ENCODE measurements around the gene TSPAN13. TPM values are rescaled to one million over a fixed set of nuclear protein-coding genes. Genes with fewer than 3 reads are reported as not detected.

Gene TSPAN13
- total RNA-seq, 1 experiment from 2014 or later, result 32.7 TPM

DNA sequence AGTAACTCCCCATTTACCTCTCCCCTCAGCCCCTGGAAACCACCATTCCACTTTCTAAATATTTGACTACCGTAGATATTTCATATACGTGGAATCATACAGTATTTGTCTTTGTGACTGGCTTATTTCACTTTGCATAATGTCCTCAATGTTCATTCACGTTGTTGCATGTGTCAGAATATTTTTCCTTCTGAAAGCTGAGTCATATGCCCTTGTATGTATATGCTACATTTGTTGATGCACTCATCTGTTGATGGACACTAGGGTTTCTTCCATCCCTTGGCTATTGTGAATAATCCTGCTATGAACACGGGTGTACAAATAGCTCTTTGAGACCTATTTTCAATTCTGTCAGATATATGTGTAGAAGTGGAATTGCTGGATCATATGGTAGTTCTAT is 25.8 kb upstream of the TSPAN13 start:
- Mint-ChIP-seq H3K4me1 (no peaks in the 10 kb centered on the region), H3K9me3 (no peaks in the 10 kb centered on the region), H3K27me3 (ENCODE audit: low read depth) (no peaks in the 10 kb centered on the region), H3K4me3 (no peak overlapping the region), H3K27ac (no peak overlapping the region), H3K36me3 (no peaks in the 10 kb centered on the region)
- ATAC-seq (no peak), DNase-seq (ENCODE audit: low spot score) (no peak)
- CTCF ChIA-PET, result interaction anchor here (0.5 kb wide), 1 partner anchor 15 kb away, joined by 3 read pairs; no protein-coding TSS in a partner anchor
- TF ChIP-seq, protein P1, sequence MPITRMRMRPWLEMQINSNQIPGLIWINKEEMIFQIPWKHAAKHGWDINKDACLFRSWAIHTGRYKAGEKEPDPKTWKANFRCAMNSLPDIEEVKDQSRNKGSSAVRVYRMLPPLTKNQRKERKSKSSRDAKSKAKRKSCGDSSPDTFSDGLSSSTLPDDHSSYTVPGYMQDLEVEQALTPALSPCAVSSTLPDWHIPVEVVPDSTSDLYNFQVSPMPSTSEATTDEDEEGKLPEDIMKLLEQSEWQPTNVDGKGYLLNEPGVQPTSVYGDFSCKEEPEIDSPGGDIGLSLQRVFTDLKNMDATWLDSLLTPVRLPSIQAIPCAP (CRISPR knock-in tag; IDR thresholded peaks at IDR 0.05), result no peak
- TF ChIP-seq, protein P2, sequence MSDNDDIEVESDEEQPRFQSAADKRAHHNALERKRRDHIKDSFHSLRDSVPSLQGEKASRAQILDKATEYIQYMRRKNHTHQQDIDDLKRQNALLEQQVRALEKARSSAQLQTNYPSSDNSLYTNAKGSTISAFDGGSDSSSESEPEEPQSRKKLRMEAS (CRISPR knock-in tag; IDR thresholded peaks at IDR 0.05), result no peak
- TF ChIP-seq TCF7 (CRISPR knock-in tag; IDR thresholded peaks at IDR 0.05; ENCODE audit: low read depth) (no peak), MYBL2 (CRISPR knock-in tag; IDR thresholded peaks at IDR 0.05) (no peak), PRRX2 (CRISPR knock-in tag; IDR thresholded peaks at IDR 0.05) (no peak), SMAD3 (CRISPR knock-in tag; IDR thresholded peaks at IDR 0.05; ENCODE audit: borderline replicate concordance) (no peak)
- TF ChIP-seq, protein P3, sequence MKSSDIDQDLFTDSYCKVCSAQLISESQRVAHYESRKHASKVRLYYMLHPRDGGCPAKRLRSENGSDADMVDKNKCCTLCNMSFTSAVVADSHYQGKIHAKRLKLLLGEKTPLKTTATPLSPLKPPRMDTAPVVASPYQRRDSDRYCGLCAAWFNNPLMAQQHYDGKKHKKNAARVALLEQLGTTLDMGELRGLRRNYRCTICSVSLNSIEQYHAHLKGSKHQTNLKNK (CRISPR knock-in tag; IDR thresholded peaks at IDR 0.05), result no peak
- TF ChIP-seq, protein P4, sequence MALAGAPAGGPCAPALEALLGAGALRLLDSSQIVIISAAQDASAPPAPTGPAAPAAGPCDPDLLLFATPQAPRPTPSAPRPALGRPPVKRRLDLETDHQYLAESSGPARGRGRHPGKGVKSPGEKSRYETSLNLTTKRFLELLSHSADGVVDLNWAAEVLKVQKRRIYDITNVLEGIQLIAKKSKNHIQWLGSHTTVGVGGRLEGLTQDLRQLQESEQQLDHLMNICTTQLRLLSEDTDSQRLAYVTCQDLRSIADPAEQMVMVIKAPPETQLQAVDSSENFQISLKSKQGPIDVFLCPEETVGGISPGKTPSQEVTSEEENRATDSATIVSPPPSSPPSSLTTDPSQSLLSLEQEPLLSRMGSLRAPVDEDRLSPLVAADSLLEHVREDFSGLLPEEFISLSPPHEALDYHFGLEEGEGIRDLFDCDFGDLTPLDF (CRISPR knock-in tag; IDR thresholded peaks at IDR 0.05), result no peak
- TF ChIP-seq, protein P5, sequence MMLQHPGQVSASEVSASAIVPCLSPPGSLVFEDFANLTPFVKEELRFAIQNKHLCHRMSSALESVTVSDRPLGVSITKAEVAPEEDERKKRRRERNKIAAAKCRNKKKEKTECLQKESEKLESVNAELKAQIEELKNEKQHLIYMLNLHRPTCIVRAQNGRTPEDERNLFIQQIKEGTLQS (CRISPR knock-in tag; conservative IDR thresholded peaks at IDR 0.05), result no peak
- POLR2A ChIA-PET, result no interaction called here

DNA sequence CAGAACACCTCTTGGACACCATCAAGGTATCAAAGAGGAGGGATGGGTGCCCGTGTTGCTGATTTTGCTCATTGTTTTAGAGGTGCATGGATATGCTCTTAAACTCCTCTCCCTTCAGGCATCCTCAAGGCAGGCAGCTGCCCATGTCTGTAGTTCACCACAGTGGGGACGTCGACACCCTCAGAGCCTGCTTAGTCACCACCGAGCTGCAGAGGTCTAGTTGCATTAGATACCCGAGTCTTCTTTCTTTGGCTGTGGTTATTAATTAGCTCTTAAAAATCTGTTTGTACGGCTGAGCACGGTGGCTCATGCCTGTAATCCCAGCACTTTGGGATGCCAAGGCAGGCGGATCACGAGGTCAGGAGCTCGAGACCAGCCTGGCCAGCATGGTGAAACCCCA is 24.7 kb upstream of the TSPAN13 start:
- ATAC-seq (no peak), DNase-seq (ENCODE audit: low spot score) (no peak)
- no peaks in the 10 kb centered on the region for H3K27me3 Mint-ChIP-seq (ENCODE audit: low read depth)
- no peaks in the 10 kb centered on the region for H3K4me1 Mint-ChIP-seq
- ChIA-PET CTCF (no interaction called here), POLR2A (no interaction called here)
- no peaks in the 10 kb centered on the region for H3K9me3 Mint-ChIP-seq
- no peaks in the 10 kb centered on the region for H3K36me3 Mint-ChIP-seq
- no peak overlapping the region for H3K4me3 Mint-ChIP-seq
- H3K27ac Mint-ChIP-seq, result no peak overlapping the region
- TF ChIP-seq, protein P6, sequence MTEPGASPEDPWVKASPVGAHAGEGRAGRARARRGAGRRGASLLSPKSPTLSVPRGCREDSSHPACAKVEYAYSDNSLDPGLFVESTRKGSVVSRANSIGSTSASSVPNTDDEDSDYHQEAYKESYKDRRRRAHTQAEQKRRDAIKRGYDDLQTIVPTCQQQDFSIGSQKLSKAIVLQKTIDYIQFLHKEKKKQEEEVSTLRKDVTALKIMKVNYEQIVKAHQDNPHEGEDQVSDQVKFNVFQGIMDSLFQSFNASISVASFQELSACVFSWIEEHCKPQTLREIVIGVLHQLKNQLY (CRISPR knock-in tag; IDR thresholded peaks at IDR 0.05), result no peak
- TF ChIP-seq TP53 (CRISPR knock-in tag; IDR thresholded peaks at IDR 0.05) (no peak), NFATC4 (CRISPR knock-in tag; IDR thresholded peaks at IDR 0.05) (no peak), ATF1 (CRISPR knock-in tag; IDR thresholded peaks at IDR 0.05) (no peak), MYBL2 (CRISPR knock-in tag; IDR thresholded peaks at IDR 0.05) (no peak), TCF7 (CRISPR knock-in tag; IDR thresholded peaks at IDR 0.05; ENCODE audit: low read depth) (no peak), JAZF1 (CRISPR knock-in tag; IDR thresholded peaks at IDR 0.05) (no peak), CREB1 (CRISPR knock-in tag; IDR thresholded peaks at IDR 0.05) (no peak), ZNF232 (CRISPR knock-in tag; IDR thresholded peaks at IDR 0.05) (no peak)
- TF ChIP-seq, protein P7, sequence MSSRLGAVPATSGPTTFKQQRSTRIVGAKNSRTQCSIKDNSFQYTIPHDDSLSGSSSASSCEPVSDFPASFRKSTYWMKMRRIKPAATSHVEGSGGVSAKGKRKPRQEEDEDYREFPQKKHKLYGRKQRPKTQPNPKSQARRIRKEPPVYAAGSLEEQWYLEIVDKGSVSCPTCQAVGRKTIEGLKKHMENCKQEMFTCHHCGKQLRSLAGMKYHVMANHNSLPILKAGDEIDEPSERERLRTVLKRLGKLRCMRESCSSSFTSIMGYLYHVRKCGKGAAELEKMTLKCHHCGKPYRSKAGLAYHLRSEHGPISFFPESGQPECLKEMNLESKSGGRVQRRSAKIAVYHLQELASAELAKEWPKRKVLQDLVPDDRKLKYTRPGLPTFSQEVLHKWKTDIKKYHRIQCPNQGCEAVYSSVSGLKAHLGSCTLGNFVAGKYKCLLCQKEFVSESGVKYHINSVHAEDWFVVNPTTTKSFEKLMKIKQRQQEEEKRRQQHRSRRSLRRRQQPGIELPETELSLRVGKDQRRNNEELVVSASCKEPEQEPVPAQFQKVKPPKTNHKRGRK (CRISPR knock-in tag; IDR thresholded peaks at IDR 0.05; ENCODE audit: borderline replicate concordance), result no peak
- TF ChIP-seq, protein P8, sequence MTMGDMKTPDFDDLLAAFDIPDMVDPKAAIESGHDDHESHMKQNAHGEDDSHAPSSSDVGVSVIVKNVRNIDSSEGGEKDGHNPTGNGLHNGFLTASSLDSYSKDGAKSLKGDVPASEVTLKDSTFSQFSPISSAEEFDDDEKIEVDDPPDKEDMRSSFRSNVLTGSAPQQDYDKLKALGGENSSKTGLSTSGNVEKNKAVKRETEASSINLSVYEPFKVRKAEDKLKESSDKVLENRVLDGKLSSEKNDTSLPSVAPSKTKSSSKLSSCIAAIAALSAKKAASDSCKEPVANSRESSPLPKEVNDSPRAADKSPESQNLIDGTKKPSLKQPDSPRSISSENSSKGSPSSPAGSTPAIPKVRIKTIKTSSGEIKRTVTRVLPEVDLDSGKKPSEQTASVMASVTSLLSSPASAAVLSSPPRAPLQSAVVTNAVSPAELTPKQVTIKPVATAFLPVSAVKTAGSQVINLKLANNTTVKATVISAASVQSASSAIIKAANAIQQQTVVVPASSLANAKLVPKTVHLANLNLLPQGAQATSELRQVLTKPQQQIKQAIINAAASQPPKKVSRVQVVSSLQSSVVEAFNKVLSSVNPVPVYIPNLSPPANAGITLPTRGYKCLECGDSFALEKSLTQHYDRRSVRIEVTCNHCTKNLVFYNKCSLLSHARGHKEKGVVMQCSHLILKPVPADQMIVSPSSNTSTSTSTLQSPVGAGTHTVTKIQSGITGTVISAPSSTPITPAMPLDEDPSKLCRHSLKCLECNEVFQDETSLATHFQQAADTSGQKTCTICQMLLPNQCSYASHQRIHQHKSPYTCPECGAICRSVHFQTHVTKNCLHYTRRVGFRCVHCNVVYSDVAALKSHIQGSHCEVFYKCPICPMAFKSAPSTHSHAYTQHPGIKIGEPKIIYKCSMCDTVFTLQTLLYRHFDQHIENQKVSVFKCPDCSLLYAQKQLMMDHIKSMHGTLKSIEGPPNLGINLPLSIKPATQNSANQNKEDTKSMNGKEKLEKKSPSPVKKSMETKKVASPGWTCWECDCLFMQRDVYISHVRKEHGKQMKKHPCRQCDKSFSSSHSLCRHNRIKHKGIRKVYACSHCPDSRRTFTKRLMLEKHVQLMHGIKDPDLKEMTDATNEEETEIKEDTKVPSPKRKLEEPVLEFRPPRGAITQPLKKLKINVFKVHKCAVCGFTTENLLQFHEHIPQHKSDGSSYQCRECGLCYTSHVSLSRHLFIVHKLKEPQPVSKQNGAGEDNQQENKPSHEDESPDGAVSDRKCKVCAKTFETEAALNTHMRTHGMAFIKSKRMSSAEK (CRISPR knock-in tag; IDR thresholded peaks at IDR 0.05; ENCODE audit: borderline replicate concordance), result no peak
- TF ChIP-seq, protein P9, sequence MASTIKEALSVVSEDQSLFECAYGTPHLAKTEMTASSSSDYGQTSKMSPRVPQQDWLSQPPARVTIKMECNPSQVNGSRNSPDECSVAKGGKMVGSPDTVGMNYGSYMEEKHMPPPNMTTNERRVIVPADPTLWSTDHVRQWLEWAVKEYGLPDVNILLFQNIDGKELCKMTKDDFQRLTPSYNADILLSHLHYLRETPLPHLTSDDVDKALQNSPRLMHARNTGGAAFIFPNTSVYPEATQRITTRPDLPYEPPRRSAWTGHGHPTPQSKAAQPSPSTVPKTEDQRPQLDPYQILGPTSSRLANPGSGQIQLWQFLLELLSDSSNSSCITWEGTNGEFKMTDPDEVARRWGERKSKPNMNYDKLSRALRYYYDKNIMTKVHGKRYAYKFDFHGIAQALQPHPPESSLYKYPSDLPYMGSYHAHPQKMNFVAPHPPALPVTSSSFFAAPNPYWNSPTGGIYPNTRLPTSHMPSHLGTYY (CRISPR knock-in tag; IDR thresholded peaks at IDR 0.05), result no peak
- TF ChIP-seq, protein P10, sequence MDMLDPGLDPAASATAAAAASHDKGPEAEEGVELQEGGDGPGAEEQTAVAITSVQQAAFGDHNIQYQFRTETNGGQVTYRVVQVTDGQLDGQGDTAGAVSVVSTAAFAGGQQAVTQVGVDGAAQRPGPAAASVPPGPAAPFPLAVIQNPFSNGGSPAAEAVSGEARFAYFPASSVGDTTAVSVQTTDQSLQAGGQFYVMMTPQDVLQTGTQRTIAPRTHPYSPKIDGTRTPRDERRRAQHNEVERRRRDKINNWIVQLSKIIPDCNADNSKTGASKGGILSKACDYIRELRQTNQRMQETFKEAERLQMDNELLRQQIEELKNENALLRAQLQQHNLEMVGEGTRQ (CRISPR knock-in tag; IDR thresholded peaks at IDR 0.05), result no peak
- TF ChIP-seq, protein P11, sequence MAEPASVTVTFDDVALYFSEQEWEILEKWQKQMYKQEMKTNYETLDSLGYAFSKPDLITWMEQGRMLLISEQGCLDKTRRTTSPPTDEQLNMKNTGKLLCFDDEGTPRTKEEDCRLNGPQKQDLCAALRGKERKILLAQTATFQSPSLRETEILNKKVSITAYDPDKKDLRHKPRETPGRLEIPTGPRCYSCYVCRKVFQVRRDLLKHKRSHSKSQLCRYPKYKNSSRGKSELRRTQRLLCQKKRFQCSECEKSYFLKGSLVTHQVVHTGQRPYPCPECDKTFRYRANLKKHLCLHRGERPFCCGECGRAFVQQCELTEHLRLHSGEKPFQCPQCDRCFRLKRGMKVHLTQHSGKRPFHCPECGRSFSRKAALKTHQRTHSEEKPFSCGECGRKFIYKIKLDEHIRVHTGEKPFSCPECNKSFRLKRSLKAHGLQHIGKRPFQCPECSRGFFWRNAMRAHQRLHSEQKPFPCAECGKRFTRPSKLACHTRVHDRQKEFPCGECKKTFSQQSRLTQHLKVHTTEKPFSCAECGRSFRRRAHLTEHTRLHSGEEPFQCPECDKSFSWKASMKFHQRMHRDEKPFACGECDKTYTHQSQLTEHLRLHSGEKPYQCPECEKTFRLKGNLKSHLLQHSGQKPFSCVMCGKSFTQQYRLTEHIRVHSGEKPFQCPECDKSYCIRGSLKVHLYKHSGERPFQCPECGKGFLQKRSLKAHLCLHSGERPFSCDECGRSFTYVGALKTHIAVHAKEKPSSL (CRISPR knock-in tag; conservative IDR thresholded peaks at IDR 0.05), result no peak

Measured in WTC11 (cell line).